HG02610 (cell line): ENCODE data around the gene ARID4B.
"Not testable (repeated sequence)": the region's sequence is repeated elsewhere in the genome, so short reads cannot be mapped to it uniquely, and the experiment has no call there.

Source experiments
- ATAC-seq: cut with Tn5 transposase; IDR thresholded peaks from one replicate; pipeline ENCODE4 v1.9.1; 2021; ENCODE audit warnings: mild to moderate bottlenecking, moderate library complexity; ENCODE audit not compliant: unreplicated experiment

ARID4B gene

GRCh38 chr1:235327559-235328270, at the start of gene ARID4B:
ARID4B (minus strand) TSS chr1:235328179; CDS start chr1:235326919, 1,260 bp downstream.
- peak; percentile 1 for ATAC-seq

- no peak for ATAC-seq
These were observed 48.1 kb upstream of the ARID4B start for GRCh38 chr1:235375919-235376605.

GRCh38 chr1:235369802-235370201, 41.8 kb upstream of the ARID4B start:
- ATAC-seq = no peak

GRCh38 chr1:235368428-235368827, 40.4 kb upstream of the ARID4B start:
- ATAC-seq = no peak

GRCh38 chr1:235367000-235367908, 39.3 kb upstream of the ARID4B start, which contains the start of gene TBCE:
TBCE (plus strand) TSS chr1:235367427; CDS start chr1:235380050, 12,623 bp downstream.
- peak; percentile 100 for ATAC-seq

- ATAC-seq = no peak
These were observed 38.3 kb upstream of the ARID4B start for GRCh38 chr1:235366286-235366685.

GRCh38 chr1:235364189-235364588, 36.2 kb upstream of the ARID4B start:
- ATAC-seq = not testable (repeated sequence)

GRCh38 chr1:235358899-235359298, 30.9 kb upstream of the ARID4B start:
- no peak for ATAC-seq

GRCh38 chr1:235357485-235358373, 29.8 kb upstream of the ARID4B start:
- no peak for ATAC-seq

- ATAC-seq = no peak
These were observed 23.9 kb upstream of the ARID4B start for GRCh38 chr1:235351898-235352297.

- no peak for ATAC-seq
These were observed 23.5 kb upstream of the ARID4B start for GRCh38 chr1:235351441-235351840.

- no peak for ATAC-seq
These were observed 15.7 kb upstream of the ARID4B start for GRCh38 chr1:235343726-235344125.

- ATAC-seq = no peak
These were observed 14.5 kb upstream of the ARID4B start for GRCh38 chr1:235342471-235342870.

GRCh38 chr1:235342039-235342438, 14.1 kb upstream of the ARID4B start:
- no peak for ATAC-seq

GRCh38 chr1:235341334-235341733, 13.4 kb upstream of the ARID4B start:
- no peak for ATAC-seq

- ATAC-seq = no peak
These were observed 11.8 kb upstream of the ARID4B start for GRCh38 chr1:235339746-235340145.

- no peak for ATAC-seq
These were observed 8.9 kb upstream of the ARID4B start for GRCh38 chr1:235336903-235337302.

- ATAC-seq = no peak
These were observed 3.4 kb upstream of the ARID4B start for GRCh38 chr1:235331401-235331800.

GRCh38 chr1:235330918-235331285, 2.9 kb upstream of the ARID4B start:
- no peak for ATAC-seq

- ATAC-seq = peak; percentile 21
These were observed 1.3 kb upstream of the ARID4B start for GRCh38 chr1:235329139-235329902.
